GM23338 (cell line): ENCODE data around the gene CYB5A. TPM values are rescaled to one million over a fixed set of nuclear protein-coding genes. Genes with fewer than 3 reads are reported as not detected.

Experiments used
- ATAC-seq: fragments of 200-7000 bp; cut with Tn5 transposase; 3 replicates; pipeline ENCODE4 v1.9.1; 2020
- DNase-seq: peaks from one replicate; pipeline ENCODE4 v3.0.0-alpha.2; 2015; ENCODE audit warnings: low spot score
- H2AFZ ChIP-seq: fragments of 200-600 bp; sonication (generic); 2 replicates; pipeline ENCODE4 v1.8.0; 2016; ENCODE audit warnings: antibody characterized with exemption, mild to moderate bottlenecking, moderate library complexity
- H3F3A ChIP-seq: fragments of 200-600 bp; sonication (generic); replicated peaks from 2 replicates; pipeline ENCODE4 v1.8.0; 2017; ENCODE audit warnings: antibody characterized with exemption, mixed run types, low read depth
- H3K27ac ChIP-seq: fragments of 200-600 bp; sonication (generic); 2 replicates; pipeline ENCODE4 v1.6.1; 2016; ENCODE audit warnings: low read depth
- H3K27me3 ChIP-seq: fragments of 200-600 bp; sonication (generic); 2 replicates; pipeline ENCODE4 v1.8.0; 2016; ENCODE audit warnings: mild to moderate bottlenecking, mixed run types, moderate library complexity; ENCODE audit not compliant: insufficient read depth
- H3K36me3 ChIP-seq: fragments of 200-600 bp; sonication (generic); 2 replicates; pipeline ENCODE4 v1.8.0; 2016; ENCODE audit warnings: mild to moderate bottlenecking; ENCODE audit not compliant: insufficient read depth
- H3K4me1 ChIP-seq: fragments of 200-600 bp; sonication (generic); 2 replicates; pipeline ENCODE4 v1.8.0; 2016; ENCODE audit warnings: mild to moderate bottlenecking, moderate library complexity; ENCODE audit not compliant: insufficient read depth
- H3K4me2 ChIP-seq: fragments of 200-600 bp; sonication (generic); 2 replicates; pipeline ENCODE4 v1.7.1; 2017; ENCODE audit warnings: mixed run types
- H3K4me3 ChIP-seq: fragments of 200-600 bp; sonication (generic); 2 replicates; pipeline ENCODE4 v1.6.1; 2016; ENCODE audit warnings: mixed run types
- H3K79me2 ChIP-seq: fragments of 200-600 bp; sonication (generic); replicated peaks from 2 replicates; pipeline ENCODE4 v1.8.0; 2017; ENCODE audit warnings: mild to moderate bottlenecking; ENCODE audit not compliant: insufficient read depth
- H3K9me2 ChIP-seq: fragments of 200-600 bp; sonication (generic); 2 replicates; pipeline ENCODE4 v1.8.0; 2017; ENCODE audit not compliant: insufficient read depth
- H4K20me1 ChIP-seq: fragments of 200-600 bp; sonication (generic); replicated peaks from 2 replicates; pipeline ENCODE4 v1.8.0; 2017; ENCODE audit warnings: mild to moderate bottlenecking; ENCODE audit not compliant: insufficient read depth
- H3K27ac Mint-ChIP-seq: 2 replicates; pipeline ENCODE4 v1.8.0; 2020; ENCODE audit warnings: inconsistent platforms, mild to moderate bottlenecking, moderate library complexity, mixed read lengths
- H3K27me3 Mint-ChIP-seq: 3 replicates; pipeline ENCODE4 v1.8.0; 2022; ENCODE audit warnings: low read depth, mild to moderate bottlenecking, moderate library complexity, mixed read lengths, inconsistent platforms; ENCODE audit not compliant: insufficient read depth, poor library complexity
- H3K36me3 Mint-ChIP-seq: 3 replicates; pipeline ENCODE4 v1.8.0; 2021; ENCODE audit warnings: low read depth, mild to moderate bottlenecking, inconsistent platforms, moderate library complexity, mixed read lengths
- H3K4me1 Mint-ChIP-seq: 3 replicates; pipeline ENCODE4 v1.8.0; 2020; ENCODE audit warnings: mild to moderate bottlenecking, inconsistent platforms, mixed read lengths
- H3K4me3 Mint-ChIP-seq: 3 replicates; pipeline ENCODE4 v1.8.0; 2021; ENCODE audit warnings: moderate library complexity, mild to moderate bottlenecking, inconsistent platforms, mixed read lengths
- H3K9me3 Mint-ChIP-seq: 3 replicates; pipeline ENCODE4 v1.8.0; 2020; ENCODE audit warnings: moderate library complexity, mild to moderate bottlenecking, inconsistent platforms, mixed read lengths
- CREB1 ChIP-seq: fragments of 250-450 bp; sonication (Bioruptor Pico); IDR thresholded peaks from 2 replicates; pipeline ENCODE4 v1.5.0; 2020; ENCODE audit warnings: low read depth, mild to moderate bottlenecking, moderate library complexity
- CTCF ChIP-seq, 2 experiments: fragments of 200-600 bp in 1 of 2; sonication (generic) in 1 of 2; conservative IDR thresholded peaks; 2 replicates each; pipeline versions ENCODE4 v1.5.1 to v1.6.1; 2016 to 2017; ENCODE audit warnings: antibody characterized with exemption in 2 of 2, low read depth in 2 of 2, mild to moderate bottlenecking in 2 of 2, moderate library complexity in 1 of 2
- ETS1 ChIP-seq: IDR thresholded peaks from 2 replicates; pipeline ENCODE4 v1.6.1; 2016; ENCODE audit warnings: antibody characterized with exemption
- EZH2 ChIP-seq: fragments of 200-600 bp; sonication (generic); IDR thresholded peaks from one replicate; pipeline ENCODE4 v1.8.0; 2017; ENCODE audit warnings: antibody characterized with exemption, mild to moderate bottlenecking, low read depth; ENCODE audit not compliant: unreplicated experiment
- EZH2phosphoT487 ChIP-seq: fragments of 200-600 bp; sonication (generic); IDR thresholded peaks from one replicate; pipeline ENCODE4 v1.8.1; 2018; ENCODE audit warnings: antibody characterized with exemption; ENCODE audit not compliant: unreplicated experiment
- JUNB ChIP-seq: IDR thresholded peaks from one replicate; pipeline ENCODE4 v1.6.1; 2016; ENCODE audit warnings: antibody characterized with exemption; ENCODE audit not compliant: unreplicated experiment
- NANOG ChIP-seq: IDR thresholded peaks from 2 replicates; pipeline ENCODE4 v1.6.1; 2016; ENCODE audit warnings: antibody characterized with exemption, borderline replicate concordance
- POLR2AphosphoS5 ChIP-seq: IDR thresholded peaks from 2 replicates; pipeline ENCODE4 v1.6.1; 2016; ENCODE audit warnings: antibody characterized with exemption, low read depth
- STAT1 ChIP-seq: IDR thresholded peaks from one replicate; pipeline ENCODE4 v1.6.1; 2016; ENCODE audit warnings: antibody characterized with exemption; ENCODE audit not compliant: unreplicated experiment
- ZNF114 ChIP-seq: fragments of 250-450 bp; sonication (Bioruptor Pico); IDR thresholded peaks from 2 replicates; pipeline ENCODE4 v1.5.0; 2020; ENCODE audit warnings: mild to moderate bottlenecking, moderate library complexity
- ZNF331 ChIP-seq: fragments of 250-450 bp; sonication (Bioruptor Pico); IDR thresholded peaks from 2 replicates; pipeline ENCODE4 v1.5.0; 2020; ENCODE audit warnings: low read depth, mild to moderate bottlenecking, moderate library complexity
- polyA plus RNA-seq: library from polyadenylated mRNA; unstranded; fragments of >200 nt; fragmentation: Nextera tagmentation; extraction: Ambion mirVana; gene quantifications from 2 replicates; pipeline ENCODE4 v1.2.1, GENCODE V29; 2016
- total RNA-seq: library from RNA; depleted of rRNA; stranded (reverse); fragments of >200 nt; shearing (Covaris generic); gene quantifications from 2 replicates; pipeline ENCODE4 v1.2.3, GENCODE V29; 2014
- TF ChIP-seq, protein P1 (sequence below): IDR thresholded peaks from one replicate; pipeline ENCODE4 v1.6.1; 2018; ENCODE audit warnings: antibody characterized with exemption; ENCODE audit not compliant: unreplicated experiment
- TF ChIP-seq, protein P2 (sequence below): fragments of 250-450 bp; sonication (Bioruptor Pico); IDR thresholded peaks from 2 replicates; pipeline ENCODE4 v1.5.0; 2020; ENCODE audit warnings: mild to moderate bottlenecking, moderate library complexity

Gene CYB5A
- total and polyA plus RNA-seq, 2 experiments from 2014 or later: 136 to 283 TPM

GRCh38 chr18:74283646-74284045 lies 8.1 kb downstream of the CYB5A start:
- Mint-ChIP-seq H3K27ac (peak overlapping the region; percentile 98), H3K4me1 (peaks cover 75% of the 10 kb centered on the region), H3K4me3 (peak overlapping the region; percentile 59; the same call in 1 of the 3 replicates), H3K36me3 (peaks cover 36% of the 10 kb centered on the region), H3K27me3 (peaks cover 11% of the 10 kb centered on the region), H3K9me3 (peaks cover 2% of the 10 kb centered on the region; the same call in 1 of the 3 replicates)
- Histone ChIP-seq H3K4me1 (peaks cover 72% of the 10 kb centered on the region), H3K9me2 (no peaks in the 10 kb centered on the region), H3K36me3 (no peaks in the 10 kb centered on the region), H4K20me1 (peaks cover 3% of the 10 kb centered on the region; the same call in 1 of the 2 replicates), H3K4me2 (peak overlapping the region; percentile 79), H3K27me3 (no peaks in the 10 kb centered on the region), H2AFZ (no peak overlapping the region), H3K27ac (peak overlapping the region; percentile 75), H3K79me2 (peaks cover 99% of the 10 kb centered on the region), H3K4me3 (peak overlapping the region; percentile 35; the same call in 1 of the 2 replicates), H3F3A (peaks cover 6% of the 10 kb centered on the region; the same call in 1 of the 2 replicates)
- ATAC-seq (peak; percentile 8), DNase-seq (no peak)
- TF ChIP-seq, protein P1, sequence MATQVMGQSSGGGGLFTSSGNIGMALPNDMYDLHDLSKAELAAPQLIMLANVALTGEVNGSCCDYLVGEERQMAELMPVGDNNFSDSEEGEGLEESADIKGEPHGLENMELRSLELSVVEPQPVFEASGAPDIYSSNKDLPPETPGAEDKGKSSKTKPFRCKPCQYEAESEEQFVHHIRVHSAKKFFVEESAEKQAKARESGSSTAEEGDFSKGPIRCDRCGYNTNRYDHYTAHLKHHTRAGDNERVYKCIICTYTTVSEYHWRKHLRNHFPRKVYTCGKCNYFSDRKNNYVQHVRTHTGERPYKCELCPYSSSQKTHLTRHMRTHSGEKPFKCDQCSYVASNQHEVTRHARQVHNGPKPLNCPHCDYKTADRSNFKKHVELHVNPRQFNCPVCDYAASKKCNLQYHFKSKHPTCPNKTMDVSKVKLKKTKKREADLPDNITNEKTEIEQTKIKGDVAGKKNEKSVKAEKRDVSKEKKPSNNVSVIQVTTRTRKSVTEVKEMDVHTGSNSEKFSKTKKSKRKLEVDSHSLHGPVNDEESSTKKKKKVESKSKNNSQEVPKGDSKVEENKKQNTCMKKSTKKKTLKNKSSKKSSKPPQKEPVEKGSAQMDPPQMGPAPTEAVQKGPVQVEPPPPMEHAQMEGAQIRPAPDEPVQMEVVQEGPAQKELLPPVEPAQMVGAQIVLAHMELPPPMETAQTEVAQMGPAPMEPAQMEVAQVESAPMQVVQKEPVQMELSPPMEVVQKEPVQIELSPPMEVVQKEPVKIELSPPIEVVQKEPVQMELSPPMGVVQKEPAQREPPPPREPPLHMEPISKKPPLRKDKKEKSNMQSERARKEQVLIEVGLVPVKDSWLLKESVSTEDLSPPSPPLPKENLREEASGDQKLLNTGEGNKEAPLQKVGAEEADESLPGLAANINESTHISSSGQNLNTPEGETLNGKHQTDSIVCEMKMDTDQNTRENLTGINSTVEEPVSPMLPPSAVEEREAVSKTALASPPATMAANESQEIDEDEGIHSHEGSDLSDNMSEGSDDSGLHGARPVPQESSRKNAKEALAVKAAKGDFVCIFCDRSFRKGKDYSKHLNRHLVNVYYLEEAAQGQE: no peak
- TF ChIP-seq EZH2 (no peak), JUNB (no peak), CREB1 (CRISPR knock-in tag) (no peak), ETS1 (no peak), POLR2AphosphoS5 (no peak), CTCF (conservative IDR thresholded peaks at IDR 0.05; ENCODE audit: low read depth in 2 of 2) (no peak), ZNF114 (CRISPR knock-in tag) (no peak), STAT1 (no peak), NANOG (no peak), EZH2phosphoT487 (no peak), ZNF331 (no peak)
- TF ChIP-seq, protein P2, sequence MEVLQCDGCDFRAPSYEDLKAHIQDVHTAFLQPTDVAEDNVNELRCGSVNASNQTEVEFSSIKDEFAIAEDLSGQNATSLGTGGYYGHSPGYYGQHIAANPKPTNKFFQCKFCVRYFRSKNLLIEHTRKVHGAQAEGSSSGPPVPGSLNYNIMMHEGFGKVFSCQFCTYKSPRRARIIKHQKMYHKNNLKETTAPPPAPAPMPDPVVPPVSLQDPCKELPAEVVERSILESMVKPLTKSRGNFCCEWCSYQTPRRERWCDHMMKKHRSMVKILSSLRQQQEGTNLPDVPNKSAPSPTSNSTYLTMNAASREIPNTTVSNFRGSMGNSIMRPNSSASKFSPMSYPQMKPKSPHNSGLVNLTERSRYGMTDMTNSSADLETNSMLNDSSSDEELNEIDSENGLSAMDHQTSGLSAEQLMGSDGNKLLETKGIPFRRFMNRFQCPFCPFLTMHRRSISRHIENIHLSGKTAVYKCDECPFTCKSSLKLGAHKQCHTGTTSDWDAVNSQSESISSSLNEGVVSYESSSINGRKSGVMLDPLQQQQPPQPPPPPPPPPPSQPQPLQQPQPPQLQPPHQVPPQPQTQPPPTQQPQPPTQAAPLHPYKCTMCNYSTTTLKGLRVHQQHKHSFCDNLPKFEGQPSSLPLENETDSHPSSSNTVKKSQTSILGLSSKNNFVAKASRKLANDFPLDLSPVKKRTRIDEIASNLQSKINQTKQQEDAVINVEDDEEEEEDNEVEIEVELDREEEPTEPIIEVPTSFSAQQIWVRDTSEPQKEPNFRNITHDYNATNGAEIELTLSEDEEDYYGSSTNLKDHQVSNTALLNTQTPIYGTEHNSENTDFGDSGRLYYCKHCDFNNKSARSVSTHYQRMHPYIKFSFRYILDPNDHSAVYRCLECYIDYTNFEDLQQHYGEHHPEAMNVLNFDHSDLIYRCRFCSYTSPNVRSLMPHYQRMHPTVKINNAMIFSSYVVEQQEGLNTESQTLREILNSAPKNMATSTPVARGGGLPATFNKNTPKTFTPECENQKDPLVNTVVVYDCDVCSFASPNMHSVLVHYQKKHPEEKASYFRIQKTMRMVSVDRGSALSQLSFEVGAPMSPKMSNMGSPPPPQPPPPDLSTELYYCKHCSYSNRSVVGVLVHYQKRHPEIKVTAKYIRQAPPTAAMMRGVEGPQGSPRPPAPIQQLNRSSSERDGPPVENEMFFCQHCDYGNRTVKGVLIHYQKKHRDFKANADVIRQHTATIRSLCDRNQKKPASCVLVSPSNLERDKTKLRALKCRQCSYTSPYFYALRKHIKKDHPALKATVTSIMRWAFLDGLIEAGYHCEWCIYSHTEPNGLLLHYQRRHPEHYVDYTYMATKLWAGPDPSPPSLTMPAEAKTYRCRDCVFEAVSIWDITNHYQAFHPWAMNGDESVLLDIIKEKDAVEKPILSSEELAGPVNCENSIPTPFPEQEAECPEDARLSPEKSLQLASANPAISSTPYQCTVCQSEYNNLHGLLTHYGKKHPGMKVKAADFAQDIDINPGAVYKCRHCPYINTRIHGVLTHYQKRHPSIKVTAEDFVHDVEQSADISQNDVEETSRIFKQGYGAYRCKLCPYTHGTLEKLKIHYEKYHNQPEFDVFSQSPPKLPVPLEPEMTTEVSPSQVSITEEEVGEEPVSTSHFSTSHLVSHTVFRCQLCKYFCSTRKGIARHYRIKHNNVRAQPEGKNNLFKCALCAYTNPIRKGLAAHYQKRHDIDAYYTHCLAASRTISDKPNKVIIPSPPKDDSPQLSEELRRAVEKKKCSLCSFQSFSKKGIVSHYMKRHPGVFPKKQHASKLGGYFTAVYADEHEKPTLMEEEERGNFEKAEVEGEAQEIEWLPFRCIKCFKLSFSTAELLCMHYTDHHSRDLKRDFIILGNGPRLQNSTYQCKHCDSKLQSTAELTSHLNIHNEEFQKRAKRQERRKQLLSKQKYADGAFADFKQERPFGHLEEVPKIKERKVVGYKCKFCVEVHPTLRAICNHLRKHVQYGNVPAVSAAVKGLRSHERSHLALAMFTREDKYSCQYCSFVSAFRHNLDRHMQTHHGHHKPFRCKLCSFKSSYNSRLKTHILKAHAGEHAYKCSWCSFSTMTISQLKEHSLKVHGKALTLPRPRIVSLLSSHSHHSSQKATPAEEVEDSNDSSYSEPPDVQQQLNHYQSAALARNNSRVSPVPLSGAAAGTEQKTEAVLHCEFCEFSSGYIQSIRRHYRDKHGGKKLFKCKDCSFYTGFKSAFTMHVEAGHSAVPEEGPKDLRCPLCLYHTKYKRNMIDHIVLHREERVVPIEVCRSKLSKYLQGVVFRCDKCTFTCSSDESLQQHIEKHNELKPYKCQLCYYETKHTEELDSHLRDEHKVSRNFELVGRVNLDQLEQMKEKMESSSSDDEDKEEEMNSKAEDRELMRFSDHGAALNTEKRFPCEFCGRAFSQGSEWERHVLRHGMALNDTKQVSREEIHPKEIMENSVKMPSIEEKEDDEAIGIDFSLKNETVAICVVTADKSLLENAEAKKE (CRISPR knock-in tag): no peak
